GM19351 (cell line): ENCODE data around the gene SMAD3.
"Not testable (repeated sequence)": the region's sequence is repeated elsewhere in the genome, so short reads cannot be mapped to it uniquely, and the experiment has no call there.

Source experiments
- ATAC-seq: cut with Tn5 transposase; IDR thresholded peaks from one replicate; pipeline ENCODE4 v1.9.1; 2021; ENCODE audit warnings: mild to moderate bottlenecking, moderate library complexity; ENCODE audit not compliant: unreplicated experiment

The SMAD3 gene

DNA sequence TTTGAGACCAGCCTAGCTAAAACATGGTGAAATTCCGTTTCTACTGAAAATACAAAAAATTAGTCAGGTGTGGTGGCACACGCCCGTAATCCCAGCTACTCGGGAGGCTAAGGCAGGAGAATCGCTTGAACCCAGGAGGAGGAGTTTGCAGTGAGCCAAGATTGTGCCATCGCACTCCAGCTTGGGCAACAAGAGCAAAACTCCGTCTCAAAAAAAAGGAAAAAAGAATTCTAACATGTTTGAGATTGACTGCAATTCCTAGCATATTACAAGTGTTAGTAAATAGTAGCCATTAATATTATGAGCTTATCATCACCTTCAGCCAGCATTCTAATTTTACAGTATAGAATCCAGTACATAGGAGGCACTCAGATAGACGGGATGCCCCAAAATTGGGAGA lies 57.9 kb downstream of the SMAD3 start:
- not testable (repeated sequence) for ATAC-seq

DNA sequence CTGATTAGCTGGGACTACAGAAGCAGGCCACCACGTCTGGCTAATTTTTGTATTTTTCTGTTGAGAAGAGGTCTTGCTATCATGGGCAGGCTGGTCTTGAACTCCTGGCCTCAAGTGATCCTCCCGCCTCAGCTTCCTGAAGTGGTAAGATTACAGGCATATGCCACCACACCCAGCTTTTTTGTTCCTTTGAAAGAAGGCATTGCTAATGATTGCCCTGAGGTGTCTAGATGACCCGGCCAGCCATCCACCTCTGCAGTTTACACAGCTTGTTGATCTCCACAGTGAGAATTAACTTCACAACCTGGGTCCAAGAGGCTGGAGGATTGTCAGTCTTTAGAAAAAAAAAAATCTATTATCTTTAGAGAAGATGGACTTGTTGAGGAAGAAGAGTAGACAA lies 58.7 kb downstream of the SMAD3 start:
- no peak for ATAC-seq

DNA sequence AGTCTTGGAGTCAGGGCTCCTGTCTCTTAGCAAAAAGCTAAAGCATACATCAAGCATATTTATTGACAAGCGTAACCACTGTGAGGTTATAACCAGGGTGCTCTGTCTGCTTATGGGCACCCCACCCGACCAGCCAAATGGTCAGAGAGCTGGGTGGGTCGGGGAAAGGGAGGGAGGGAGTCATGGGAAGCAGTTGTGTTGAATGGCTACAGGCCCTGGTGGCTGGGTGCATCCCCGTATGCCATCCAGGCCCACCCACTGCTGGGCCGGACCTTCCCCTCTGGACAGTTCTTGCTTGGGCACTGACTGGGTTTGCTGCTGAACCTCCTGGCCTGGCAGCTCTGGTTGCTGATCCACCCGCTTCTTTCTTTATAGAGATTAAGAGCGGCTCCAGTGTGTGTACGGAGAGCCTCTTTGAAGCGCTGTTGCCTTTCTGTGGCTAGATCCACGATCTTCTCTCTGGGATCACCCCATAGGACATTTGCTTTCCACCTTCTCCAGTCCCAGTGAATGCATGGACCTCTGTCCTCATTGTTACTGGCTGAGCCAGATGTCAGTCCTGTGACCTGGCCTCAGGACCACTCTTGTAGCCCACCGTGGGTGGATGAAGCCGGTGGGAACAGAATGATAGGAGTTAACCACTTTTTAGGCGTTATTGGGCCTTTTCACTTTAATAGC lies 59.6 kb downstream of the SMAD3 start:
- ATAC-seq, result no peak

DNA sequence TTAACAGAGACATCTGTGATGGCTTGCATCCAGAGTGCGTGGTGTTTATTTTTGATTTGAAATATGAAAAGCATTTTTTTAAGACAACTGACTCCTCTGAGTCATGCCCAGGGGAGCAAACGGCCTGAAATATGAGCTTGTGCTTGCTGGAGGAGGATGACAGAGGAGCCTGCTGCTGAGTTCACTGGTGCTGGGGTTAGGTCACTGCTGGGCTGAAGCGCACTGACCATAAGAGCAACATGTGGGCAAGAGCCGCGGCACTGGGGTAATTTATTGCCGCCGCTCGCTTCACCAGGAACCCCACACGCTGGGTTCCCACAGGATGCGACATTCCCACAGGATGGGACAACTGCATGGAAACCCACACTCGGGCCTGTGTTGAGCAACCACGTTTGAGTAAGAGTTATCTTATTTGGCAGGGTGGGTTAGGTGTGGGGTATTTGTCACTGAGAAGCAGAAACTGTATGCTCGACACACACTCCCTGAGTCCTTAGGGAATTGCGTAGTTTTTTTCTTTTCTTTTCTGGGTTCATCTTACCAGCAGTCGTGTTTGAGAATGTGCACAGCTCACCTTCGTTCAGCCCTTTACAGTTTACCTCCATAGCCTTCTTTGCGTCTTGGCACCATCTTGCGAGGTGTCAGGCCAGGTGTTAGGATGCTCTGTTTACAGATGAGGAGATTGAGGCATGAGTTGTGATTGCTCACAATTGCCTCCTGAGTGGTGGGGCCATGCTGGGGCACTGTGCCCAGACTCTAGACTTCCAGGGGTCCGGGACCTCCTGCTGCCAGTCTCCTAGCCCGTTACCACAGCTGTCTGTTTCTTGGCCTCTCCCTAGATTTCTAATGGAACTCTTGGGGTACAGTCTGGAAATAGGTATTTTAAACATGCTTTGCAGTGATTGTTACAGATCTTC lies 60.4 kb downstream of the SMAD3 start:
- no peak for ATAC-seq

DNA sequence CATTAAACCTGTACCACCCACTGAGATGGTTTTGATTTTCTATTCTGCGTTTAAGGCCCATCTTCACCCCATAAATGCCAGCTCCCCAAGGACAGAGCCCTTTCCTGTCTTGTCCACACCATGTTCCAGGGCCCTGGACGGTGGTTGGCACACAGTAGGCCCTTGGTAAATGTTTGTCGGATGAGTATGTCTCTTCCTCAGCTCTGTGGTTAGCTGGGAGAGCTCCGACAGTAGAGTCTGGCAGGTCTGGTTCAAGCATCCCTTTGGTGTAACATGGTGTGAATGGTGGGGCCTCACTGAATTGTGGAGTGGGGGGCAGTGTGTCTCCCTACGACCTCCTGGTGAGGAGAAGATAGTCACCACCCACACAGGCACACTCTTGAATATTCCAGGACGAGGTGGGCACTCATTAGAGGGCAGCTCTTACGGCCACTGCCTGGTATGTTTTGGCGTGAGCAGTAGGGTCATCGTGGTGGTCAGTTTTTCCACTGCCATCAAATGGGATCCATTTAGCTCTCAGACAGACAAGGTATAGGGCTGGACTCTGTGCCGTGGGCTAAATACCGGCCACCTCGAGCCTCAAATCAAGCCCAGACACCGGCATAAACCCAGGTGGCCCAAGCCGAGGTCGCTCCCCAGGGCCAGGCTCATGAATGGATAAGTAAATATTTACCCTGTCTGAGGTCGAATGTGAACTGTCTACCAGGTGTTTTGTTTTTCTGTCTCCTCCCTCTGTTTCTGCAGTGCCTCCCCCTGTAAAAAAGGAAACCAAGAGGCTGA lies 61.3 kb downstream of the SMAD3 start:
- no peak for ATAC-seq

DNA sequence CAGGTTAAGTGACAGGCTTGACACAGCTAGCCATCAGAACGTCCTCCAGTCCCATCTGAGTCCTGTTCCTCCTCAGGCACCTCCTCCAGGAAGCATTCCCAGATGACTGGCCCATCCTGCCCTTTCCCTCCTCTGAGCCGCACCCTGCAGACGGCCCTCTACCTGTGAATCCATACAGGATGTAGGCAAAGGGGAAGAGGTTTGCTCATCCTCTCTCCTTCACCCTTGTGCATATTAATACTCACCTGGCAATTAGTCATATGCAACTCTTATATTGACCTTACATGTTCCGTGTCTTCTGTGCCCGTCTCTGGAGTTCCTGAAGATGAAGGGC lies 61.9 kb downstream of the SMAD3 start:
- no peak for ATAC-seq

DNA sequence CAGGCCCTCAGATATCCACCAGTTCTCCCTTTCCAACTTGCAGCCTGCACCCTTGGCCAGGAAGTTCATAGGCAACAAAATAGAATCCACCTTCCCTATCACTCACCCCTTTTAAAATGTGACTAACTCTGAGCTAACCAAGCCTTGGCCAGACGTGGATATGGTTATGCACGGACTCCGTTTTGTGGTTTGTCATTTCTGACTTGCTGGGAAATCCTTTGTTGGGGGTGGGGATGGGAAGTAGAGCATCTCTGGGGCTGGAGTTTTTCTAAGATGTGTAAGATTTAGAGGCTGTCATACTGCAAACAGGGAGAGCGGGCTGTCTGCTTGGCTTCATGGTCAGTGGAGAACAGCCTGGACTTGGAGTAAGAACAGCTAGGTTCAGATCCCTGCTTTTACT lies 62.6 kb downstream of the SMAD3 start:
- ATAC-seq, result no peak

DNA sequence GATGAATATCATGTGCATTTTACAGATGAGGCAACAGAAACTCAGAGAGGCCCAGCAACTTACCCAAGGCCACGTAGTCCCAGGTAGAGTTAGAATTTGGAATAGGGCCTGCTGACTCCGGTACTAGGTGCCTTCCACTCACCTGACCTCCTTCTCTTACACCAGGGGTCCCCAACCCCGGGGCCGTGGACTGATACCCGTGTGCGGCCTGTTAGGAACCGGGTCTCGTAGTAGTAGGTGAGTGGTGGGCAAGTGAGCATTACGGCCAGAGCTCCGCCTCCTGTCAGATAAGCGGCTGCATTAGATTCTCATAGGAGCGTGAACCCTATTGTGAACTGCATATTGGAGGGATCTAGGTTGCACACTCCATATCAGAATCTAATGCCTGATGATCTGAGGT lies 64.8 kb downstream of the SMAD3 start:
- no peak for ATAC-seq

DNA sequence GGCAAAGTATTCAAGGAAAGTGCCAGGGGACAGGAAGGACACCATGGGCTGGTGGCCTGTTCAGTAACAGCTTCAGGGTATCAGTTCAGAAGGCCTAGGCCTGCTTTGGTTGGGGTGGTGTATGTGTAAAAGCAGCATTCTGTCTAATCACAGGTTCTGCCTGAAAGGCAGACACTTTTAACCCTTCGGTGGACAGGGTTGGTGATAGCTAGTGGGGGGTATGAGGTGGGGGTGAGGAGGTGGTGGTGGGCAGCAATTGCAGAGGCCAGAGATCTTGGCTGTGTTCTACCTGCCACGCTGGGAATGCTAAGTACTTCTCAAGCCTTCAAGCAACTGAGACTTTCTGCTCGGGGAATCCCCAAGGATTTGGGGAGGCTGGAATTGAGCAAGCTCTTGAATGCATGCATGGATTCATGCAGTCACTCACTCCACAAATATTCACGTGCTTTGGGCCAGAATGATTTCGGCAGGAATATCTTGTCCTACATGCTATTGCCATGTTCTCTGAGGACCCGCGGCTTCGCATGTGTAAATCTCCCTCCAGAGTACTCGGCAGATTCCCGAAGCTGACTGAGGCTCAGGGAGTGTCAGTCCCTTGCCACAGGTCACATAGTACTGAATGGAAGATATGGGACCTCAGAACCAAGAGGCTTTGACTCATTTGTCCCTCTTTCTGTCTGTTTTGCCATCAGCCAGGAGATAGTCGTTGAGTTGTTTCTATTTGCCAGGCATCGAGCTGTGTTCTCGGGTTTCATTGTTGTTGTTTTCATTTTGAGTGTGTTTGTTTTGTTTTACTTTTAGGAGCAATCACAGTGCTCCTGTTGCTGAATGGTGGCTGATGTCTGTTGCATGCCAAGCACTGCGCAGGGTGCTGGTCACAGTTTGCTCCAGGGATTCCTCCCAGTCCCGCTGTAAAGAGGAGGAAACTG lies 65.5 kb downstream of the SMAD3 start:
- ATAC-seq, result no peak

DNA sequence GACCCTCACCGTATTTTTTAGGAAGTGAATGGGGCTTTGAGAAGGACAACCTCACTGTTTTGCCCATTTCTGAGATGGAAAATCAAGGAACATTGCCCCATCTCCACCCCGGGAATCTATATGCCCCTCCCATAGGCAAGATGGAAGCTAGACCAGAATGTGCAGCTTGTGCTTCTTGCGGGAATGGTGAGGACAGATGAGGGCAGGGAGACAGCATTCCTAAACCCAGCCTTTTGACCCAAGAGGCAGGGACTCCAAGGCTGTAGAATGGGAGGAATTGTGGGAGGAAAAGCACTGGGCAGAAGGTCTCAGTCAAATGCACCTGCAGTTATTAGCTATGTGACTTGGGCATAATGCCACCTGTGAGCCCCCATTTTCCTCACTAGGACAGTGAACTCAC lies 66.9 kb downstream of the SMAD3 start:
- no peak for ATAC-seq

DNA sequence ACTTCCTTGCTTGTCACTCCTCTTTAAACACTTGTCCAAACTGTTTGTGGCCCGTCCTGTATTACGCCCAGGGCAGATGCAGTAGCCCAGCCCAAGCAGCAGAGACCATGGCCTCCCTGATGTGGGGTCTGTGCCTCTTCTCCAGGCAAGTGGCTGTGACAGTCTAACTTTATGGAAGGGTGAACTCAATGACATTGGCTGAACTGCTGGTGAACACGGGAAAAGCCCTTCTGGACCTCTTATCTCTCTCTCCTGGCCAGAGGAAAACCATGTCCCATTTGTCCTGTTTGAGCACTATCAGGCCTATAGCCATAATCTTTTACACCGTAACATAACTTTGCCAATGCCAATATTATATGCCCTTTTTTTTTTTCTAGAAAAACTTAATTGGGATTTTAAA lies 67.6 kb downstream of the SMAD3 start:
- ATAC-seq, result no peak

DNA sequence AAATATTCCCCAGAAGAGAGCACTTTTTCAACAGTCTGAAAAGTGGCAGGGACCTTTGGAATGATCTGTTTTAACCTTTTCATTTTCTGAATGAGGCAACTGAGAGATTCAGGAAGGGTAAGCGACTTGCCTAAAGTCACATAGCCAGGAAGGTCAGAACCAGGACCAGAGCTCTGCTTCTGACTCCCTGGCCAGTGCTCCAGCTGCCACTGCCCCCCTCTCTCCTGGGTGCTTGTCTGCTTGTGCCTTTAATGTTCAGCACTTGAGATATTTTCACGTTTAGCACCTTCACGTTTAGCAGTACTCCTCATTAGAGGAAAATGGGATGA lies 68.3 kb downstream of the SMAD3 start:
- ATAC-seq, result no peak

DNA sequence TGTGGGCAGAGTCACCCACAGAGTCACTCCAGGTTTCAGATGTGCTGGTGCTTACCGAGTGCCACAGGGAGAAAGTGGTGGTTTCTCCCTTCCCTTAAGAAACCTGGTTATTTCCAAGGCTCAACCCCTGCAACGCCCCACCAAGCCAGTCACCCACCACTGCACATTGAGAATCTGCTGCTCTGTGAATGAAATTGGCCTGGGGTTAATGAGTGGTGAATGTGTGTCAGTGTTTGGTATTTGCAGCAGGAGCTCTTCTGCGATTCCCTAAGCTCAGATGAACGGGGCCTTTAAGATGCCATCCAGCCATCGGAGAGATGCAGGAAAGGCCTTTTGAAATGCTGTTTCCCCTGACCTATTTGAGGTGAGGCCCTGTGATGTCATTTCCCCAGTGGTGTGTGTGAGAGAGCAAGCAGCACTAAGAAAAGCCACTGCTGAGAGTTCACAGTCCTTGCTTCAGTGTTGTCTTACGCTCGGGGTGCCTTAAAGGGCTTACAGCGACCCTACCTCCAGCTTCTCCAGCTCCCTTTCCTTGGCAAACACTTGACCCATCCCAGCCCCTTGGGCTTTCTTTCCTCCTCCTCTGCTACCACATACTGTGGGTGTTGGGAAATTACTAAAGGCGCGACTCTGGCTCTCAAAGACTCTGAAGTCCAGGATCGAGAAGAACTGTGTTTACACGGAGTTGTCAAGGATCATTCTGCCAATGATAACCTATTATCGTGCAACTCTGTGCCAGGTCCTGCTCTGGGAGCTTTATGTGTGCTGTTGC lies 68.9 kb downstream of the SMAD3 start:
- peak; percentile 85 for ATAC-seq

DNA sequence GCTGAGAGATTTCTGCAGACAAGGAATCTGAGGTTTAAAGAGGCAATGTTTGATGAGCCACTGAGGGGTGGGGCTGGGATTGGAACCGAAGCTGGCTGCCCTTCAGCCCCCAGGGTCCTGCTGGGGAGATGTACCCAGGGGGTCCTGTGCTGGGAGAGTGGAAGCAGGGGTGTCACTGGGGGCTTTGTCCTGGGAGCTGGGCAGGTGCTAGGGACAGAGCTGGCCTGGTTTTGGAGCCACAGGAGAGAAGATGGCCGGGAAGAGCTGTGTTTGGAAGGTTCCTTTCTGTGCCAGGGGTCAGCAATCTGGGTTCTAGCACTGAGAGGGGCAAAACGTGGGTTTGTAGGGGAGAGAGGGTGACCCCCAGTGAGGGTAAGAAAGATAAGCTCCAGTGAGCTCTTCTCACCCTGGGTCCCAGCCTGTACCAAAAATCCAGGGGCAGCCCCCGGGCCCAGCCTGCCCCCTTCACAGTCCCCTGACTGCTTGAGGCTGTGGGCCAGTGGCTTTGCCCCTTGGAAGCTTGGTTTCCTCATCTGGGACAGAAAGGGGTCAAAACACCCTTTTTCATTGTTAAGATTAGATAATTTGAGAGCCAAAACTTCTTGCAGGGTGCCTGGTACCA lies 69.6 kb downstream of the SMAD3 start:
- no peak for ATAC-seq

DNA sequence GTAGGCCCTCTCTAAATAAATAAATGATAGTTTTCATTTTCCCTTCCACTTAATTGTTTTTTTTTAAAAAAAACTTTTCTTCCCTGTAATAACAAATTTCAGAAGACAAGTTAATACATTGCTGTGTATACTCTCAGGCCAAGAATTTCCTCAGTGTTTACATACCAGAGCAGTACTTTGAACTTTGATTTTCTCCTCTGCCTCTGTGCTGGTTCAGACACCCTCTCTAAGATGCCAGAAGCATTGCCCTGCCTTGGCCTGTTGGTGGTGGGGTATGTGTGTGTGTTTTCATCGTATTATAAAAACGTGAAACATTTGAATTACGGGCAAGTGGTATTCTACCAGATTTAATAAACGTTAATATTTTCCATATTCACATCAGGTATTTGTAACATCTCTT lies 70.1 kb downstream of the SMAD3 start:
- ATAC-seq, result no peak

DNA sequence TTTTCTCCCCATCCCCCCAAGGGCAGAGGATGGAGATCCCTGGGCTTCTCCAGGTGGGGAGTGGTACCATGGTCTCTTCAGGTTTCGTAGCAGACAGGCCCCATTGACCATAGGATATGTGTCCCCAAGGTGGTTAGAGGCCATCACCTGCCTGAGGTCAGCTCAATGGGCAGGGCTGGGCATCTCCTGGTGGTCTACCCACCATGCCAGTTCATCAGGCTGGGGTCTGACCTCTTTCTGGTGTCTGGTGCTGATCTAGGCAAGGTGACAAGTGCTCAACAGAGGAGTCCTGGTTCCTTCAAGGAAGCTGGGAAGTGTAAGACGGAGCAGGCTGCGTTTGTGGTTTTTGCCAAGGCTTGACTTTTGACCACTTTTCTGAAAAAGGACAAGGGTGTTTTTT lies 71.4 kb downstream of the SMAD3 start:
- ATAC-seq, result no peak

DNA sequence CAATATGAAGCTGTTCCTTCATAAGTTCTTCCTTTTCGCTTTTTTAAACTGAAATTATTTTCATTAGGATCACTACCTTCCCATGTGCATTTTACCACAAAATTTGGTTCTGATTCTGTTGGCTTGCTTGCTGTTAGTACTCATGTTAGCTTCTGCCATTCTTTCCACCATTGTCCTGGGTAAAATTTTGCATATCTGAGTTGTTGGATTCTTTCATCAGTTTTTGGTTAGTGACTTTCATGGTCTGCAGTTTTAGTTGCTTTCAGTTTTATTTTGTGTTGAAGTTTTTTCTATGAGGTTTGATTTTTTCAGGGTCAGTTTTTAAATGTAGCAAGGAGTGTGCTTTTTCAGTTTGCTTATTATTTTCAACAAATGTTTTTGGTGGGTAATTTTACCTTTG lies 71.9 kb downstream of the SMAD3 start:
- ATAC-seq, result no peak

DNA sequence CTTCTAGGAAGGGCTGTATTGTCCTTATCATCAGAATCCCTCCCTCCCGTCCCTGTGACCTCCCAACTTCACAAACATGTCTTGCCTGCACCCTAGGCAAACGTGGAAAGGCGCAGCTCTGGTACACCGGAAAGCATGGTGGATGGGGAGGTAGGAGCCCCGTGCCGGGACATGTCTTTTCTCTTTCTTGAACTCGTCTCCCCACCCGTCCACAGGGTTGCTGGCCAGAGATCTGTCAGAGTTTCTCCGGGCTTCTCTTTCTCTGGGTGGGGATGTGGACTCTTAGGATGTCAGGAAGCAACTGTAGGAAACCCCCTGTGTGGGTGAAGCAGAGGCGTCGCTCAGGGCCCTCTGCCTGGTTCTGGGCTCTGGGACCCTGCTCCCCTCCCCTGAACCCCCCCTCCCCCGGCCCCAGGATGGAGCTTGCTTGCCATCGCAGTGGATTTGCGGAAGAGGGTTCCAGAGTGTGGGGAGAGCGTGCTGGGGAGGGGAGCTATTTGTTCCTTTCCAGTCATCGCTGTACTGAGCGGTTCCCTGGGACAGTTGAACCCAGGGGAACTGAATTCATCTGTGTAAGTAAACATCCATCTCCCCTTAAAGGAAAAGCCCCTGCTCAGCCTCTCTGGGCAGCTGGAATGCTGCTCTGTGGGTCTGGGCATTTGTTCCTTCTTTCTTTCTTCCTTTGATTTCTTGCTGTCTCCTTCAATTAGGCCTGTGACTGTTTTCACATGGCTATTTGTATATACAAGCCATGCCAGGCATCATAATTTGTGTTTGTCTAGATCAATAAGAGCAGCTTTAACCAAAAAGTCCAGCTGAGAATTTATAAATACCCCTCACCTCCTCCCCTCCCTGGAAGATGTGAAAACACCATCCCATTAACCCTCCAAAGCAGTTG lies 72.8 kb downstream of the SMAD3 start:
- no peak for ATAC-seq
